Stimulated activated memory B cell treated with anti-CD40 and anti-IgM and Interleukin-4, amounts not matched to agents 10 μg/mL and 1 μg/mL and 100 μg/mL, for 72 hours (primary cell): ENCODE data around the gene HMCES.
"Not testable (repeated sequence)": the region's sequence is repeated elsewhere in the genome, so short reads cannot be mapped to it uniquely, and the experiment has no call there.

Experiments used
- ATAC-seq: fragments of 150-1000 bp; cut with Tn5 transposase; 2 replicates; pipeline ENCODE4 v1.10.0; 2021
- H3K27ac Mint-ChIP-seq: one replicate; pipeline ENCODE4 v1.8.0; 2022; ENCODE audit warnings: mild to moderate bottlenecking, mixed read lengths
- H3K27me3 Mint-ChIP-seq: one replicate; pipeline ENCODE4 v1.8.0; 2022; ENCODE audit warnings: mixed read lengths
- H3K36me3 Mint-ChIP-seq: one replicate; pipeline ENCODE4 v1.8.0; 2022; ENCODE audit warnings: mixed read lengths
- H3K4me1 Mint-ChIP-seq: one replicate; pipeline ENCODE4 v1.8.0; 2022; ENCODE audit warnings: mixed read lengths
- H3K4me3 Mint-ChIP-seq: one replicate; pipeline ENCODE4 v1.8.0; 2022; ENCODE audit warnings: mild to moderate bottlenecking, moderate library complexity, mixed read lengths
- H3K9me3 Mint-ChIP-seq: one replicate; pipeline ENCODE4 v1.8.0; 2022; ENCODE audit warnings: mixed read lengths

HMCES gene

DNA sequence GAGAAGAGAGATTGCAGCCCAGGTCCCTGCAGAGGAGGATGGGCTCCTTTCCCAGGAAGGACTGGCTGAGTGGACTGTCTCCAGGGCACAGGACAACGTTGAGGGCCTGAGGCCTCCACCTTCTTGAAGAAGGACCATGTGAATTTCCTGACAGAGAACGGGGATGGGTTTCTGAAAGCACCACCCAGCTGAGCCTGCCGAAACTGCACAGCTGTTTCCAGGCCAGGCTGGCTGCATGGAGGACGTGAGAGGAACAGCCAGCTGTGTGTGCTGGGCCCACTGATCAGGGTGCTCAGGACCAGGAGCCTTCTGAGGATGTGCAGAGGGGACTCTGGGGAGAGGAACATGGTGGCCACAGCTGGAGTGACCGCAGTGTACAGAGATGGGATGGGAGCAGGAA, 39.2 kb downstream of the HMCES start:
- no peak for ATAC-seq
- Mint-ChIP-seq H3K9me3 (no peaks in the 10 kb centered on the region), H3K4me3 (no peak overlapping the region), H3K27me3 (peaks cover 22% of the 10 kb centered on the region), H3K4me1 (peaks cover 15% of the 10 kb centered on the region), H3K27ac (no peak overlapping the region), H3K36me3 (no peaks in the 10 kb centered on the region)

DNA sequence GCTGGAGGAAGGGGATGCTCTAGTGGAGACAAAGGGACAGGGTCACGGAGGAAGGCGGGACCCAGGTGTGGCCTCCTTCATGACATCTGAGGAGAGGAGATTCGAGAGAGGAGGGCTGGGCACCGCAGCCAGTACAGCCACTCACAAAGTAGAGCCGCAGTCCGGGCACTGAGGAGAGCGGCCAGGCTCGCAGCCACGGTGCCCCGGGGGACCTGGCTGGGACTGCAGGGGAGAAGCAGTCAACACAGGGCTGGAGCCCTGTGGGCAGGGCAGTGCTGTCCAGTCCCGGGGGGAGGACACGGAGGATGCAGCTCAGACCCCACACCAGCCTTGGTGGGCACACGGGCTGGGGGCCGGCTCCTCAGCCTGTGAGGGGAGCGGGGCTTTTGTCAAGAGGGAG, 40.3 kb downstream of the HMCES start:
- peaks cover 12% of the 10 kb centered on the region for H3K4me1 Mint-ChIP-seq
- H3K36me3 Mint-ChIP-seq: no peaks in the 10 kb centered on the region
- no peaks in the 10 kb centered on the region for H3K9me3 Mint-ChIP-seq
- ATAC-seq: no peak
- H3K4me3 Mint-ChIP-seq: no peak overlapping the region
- no peak overlapping the region for H3K27ac Mint-ChIP-seq
- peaks cover 22% of the 10 kb centered on the region for H3K27me3 Mint-ChIP-seq

DNA sequence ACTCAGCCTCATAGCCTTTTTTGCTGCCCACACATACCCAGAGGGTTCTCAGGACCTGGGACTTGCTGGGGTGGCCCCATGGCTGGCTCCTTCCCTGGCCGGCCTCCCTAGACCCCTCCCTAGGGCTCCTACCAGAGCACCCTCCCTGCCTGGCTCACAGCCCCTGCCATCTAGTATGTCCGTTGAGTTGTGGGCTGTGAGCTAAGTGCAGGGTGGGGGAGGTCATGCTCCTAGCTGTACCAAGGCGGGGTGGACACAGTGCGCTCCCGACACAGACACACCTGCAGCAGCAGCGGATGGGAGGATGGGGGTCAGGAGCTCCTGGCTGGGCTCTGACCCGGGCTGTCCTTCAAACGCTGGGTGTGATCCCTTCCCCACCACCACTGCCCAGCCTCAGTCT, 41.6 kb downstream of the HMCES start:
- Mint-ChIP-seq H3K9me3 (no peaks in the 10 kb centered on the region), H3K27me3 (peaks cover 22% of the 10 kb centered on the region), H3K27ac (no peak overlapping the region), H3K36me3 (no peaks in the 10 kb centered on the region), H3K4me1 (peaks cover 5% of the 10 kb centered on the region), H3K4me3 (no peak overlapping the region)
- no peak for ATAC-seq

DNA sequence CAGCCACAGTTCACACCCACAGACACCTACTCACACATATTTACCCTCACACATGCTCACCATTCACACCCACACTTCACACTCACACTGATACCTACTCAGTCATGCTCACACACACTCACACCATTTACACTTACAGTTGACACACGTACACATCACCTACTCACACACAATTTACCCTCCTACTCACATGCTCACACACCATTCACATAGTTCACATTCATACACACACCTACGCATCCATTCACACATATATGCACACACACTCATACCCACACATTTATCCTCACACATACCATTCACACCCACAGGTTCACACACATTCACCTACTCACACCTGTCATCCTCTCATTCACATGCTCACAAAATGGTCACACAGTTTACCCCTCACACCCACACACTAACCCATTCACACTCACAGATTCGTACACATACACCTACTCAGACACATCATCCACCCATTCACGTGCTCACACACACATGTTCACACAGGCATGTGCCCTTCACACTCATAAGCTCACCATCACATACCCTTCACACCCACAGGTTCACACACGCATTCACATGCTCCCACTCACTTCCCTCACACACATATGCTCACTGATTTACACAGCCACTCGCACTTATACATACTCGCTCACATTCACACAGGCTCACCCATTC, 42.3 kb downstream of the HMCES start:
- no peaks in the 10 kb centered on the region for H3K36me3 Mint-ChIP-seq
- H3K4me3 Mint-ChIP-seq: no peak overlapping the region
- H3K27ac Mint-ChIP-seq: no peak overlapping the region
- H3K27me3 Mint-ChIP-seq: peaks cover 22% of the 10 kb centered on the region
- H3K9me3 Mint-ChIP-seq: no peaks in the 10 kb centered on the region
- H3K4me1 Mint-ChIP-seq: peaks cover 5% of the 10 kb centered on the region
- no peak for ATAC-seq

DNA sequence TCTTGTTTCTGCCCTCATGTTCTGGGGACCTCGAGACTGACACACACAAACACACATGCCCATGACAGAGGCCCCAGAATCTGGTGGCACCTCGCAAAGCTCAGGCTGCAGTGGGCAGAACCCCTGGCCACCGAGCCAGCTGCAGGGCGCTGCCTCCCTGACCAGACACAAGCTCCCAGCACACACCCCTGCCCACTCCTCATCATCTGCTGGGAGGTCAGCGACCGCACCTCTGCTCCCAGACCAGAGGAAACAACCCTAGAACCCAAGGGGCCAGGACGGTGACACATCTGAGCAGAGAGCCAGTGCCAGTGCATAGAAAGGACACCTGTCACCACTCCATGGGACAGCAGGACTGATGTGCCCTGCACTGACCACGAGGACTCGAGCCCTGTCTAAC, 43.2 kb downstream of the HMCES start:
- no peak for ATAC-seq
- Mint-ChIP-seq H3K4me3 (no peak overlapping the region), H3K9me3 (no peaks in the 10 kb centered on the region), H3K4me1 (peaks cover 5% of the 10 kb centered on the region), H3K36me3 (no peaks in the 10 kb centered on the region), H3K27ac (no peak overlapping the region), H3K27me3 (peaks cover 22% of the 10 kb centered on the region)

DNA sequence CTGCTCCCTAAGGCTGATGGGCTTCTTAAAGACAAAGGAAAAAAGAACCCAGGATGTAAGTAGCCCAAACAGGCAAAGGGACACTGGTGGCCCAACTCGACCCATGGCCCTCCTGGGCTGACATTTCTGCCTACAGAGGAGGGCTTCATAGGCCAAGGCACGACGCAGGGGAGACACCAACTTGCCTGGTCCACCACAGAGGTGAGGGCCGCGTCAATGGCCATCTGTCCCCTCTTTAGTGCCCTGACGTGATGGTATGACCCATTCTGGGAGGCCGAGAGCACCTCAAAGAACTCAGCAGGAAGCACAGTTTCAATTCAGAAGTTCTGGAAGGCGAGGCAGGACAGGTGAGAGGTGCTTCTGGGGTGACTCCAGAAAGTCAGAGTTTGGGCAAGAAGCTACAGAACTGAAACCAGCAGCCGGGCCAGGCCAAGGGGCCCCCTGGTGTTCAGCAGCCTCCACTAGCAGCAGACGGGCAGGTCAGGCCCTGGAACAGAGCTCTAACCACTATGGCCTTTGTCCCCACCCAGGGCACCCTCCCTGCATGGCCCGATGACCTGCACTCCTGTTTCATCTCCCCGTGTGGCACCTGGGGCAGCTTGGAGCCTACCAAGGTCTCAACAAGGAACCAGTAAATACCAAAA, 45.1 kb downstream of the HMCES start:
- peaks cover 2% of the 10 kb centered on the region for H3K4me1 Mint-ChIP-seq
- peak; percentile 79 for ATAC-seq
- H3K36me3 Mint-ChIP-seq: no peaks in the 10 kb centered on the region
- H3K4me3 Mint-ChIP-seq: no peak overlapping the region
- H3K9me3 Mint-ChIP-seq: no peaks in the 10 kb centered on the region
- no peak overlapping the region for H3K27ac Mint-ChIP-seq
- H3K27me3 Mint-ChIP-seq: peaks cover 4% of the 10 kb centered on the region

DNA sequence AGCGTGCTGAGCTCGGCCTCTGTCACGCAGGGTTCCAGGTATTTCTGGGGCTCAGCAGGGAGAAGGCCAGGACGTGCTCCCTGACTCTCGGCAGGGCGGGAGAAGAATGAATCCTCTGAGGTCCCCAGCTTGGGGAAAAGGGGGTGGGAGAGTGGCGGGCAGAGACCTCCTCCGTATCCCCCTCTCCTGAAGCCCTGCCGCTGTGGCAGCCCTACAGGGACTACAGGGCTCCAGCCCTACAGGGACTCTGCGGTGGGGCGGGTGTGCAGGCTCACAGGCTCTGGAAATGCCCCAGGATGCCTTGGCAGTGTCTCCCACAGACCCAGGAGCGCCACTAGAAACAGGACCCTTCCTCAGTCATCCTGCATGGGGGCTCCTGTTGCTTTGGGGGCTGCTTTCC, 46.2 kb downstream of the HMCES start:
- H3K4me1 Mint-ChIP-seq: no peaks in the 10 kb centered on the region
- no peaks in the 10 kb centered on the region for H3K9me3 Mint-ChIP-seq
- no peaks in the 10 kb centered on the region for H3K36me3 Mint-ChIP-seq
- H3K27me3 Mint-ChIP-seq: no peaks in the 10 kb centered on the region
- no peak overlapping the region for H3K27ac Mint-ChIP-seq
- H3K4me3 Mint-ChIP-seq: no peak overlapping the region
- no peak for ATAC-seq

DNA sequence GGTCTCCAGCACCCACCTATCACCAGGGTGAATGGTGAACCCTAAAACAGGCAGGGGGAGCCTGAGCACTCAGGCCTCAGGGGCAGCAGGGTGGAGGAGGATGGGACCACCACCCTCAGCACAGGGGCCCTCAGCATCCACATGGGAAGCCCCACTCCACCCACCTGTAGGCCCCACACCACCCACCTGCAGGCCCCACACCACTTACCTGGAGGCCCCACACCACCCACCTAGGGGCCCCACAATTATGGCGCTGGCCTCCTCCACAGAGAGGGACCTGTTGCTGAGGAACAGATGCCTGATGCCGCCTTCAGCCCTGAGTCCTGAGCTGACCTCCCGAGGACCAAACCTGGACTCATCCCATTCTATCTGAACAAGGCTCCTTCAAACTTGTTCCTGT, 46.7 kb downstream of the HMCES start:
- H3K27me3 Mint-ChIP-seq: no peaks in the 10 kb centered on the region
- H3K4me1 Mint-ChIP-seq: peaks cover 4% of the 10 kb centered on the region
- no peaks in the 10 kb centered on the region for H3K36me3 Mint-ChIP-seq
- H3K9me3 Mint-ChIP-seq: no peaks in the 10 kb centered on the region
- ATAC-seq: no peak
- no peak overlapping the region for H3K4me3 Mint-ChIP-seq
- no peak overlapping the region for H3K27ac Mint-ChIP-seq

DNA sequence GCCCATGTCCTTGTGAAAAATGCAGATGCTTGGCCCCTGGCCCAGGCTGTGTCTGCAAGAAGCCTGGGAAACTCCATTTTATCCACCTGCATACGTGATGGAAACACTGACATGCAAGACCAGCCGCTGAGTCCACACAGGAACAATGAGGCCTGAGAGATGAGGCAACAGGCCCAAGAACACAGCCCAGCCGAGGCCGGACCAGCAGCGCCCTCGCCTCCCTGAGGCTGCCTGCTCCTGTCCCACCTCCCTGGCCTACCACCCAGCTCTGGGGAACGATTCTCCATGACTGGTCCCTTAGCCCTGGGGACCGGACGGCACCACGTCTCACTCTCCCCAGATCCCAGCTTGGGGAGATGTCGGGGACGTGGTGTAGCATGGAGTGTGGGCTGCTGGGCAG, 47.5 kb downstream of the HMCES start:
- ATAC-seq: no peak
- Mint-ChIP-seq H3K4me3 (no peak overlapping the region), H3K27me3 (peaks cover under 1% of the 10 kb centered on the region), H3K27ac (no peak overlapping the region), H3K9me3 (no peaks in the 10 kb centered on the region), H3K4me1 (peaks cover 10% of the 10 kb centered on the region), H3K36me3 (no peaks in the 10 kb centered on the region)

DNA sequence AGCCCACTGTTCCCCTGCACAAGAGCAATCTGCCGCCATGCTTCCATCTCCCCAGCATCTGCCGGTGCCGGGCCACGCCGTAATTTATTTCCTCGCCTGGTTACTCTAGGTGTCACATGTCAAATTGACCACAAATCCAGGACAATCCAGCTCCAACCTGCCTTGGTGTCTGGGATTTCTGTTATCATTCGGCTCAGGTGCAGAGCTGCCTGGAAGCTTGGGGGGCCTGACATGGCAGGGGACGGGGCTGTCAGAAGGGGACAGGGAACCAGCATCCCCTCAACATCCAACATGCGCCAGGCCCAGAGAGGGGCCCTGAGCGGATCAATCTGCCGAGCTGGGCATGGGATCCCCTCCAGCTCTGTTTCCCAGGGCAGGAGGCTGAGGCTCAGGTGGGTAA, 47.9 kb downstream of the HMCES start:
- no peak for ATAC-seq
- H3K36me3 Mint-ChIP-seq: no peaks in the 10 kb centered on the region
- no peaks in the 10 kb centered on the region for H3K9me3 Mint-ChIP-seq
- H3K27ac Mint-ChIP-seq: no peak overlapping the region
- no peak overlapping the region for H3K4me3 Mint-ChIP-seq
- H3K4me1 Mint-ChIP-seq: peaks cover 10% of the 10 kb centered on the region
- H3K27me3 Mint-ChIP-seq: peaks cover 5% of the 10 kb centered on the region

DNA sequence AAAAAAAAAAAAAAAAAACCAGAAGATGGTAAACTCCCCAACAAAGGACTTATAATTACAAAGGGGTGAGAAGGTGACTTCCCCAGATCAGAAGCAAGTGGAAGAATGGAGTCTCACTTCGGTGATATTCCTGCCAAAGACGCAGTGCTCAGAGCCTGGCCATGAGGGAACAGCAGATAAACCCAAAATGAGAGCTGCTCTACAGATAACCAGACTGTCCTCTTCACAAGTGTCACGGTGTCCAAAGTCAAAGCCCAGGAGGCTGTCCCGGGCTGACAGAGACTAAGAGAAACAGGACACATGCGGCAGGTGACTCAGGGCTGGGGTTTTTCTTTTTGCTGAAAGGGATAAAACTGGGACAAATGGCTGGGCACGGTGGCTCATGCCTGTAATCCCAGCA, 48.8 kb downstream of the HMCES start:
- Mint-ChIP-seq H3K27ac (no peak overlapping the region), H3K27me3 (peaks cover 9% of the 10 kb centered on the region), H3K4me3 (no peak overlapping the region), H3K36me3 (no peaks in the 10 kb centered on the region), H3K4me1 (peaks cover 10% of the 10 kb centered on the region), H3K9me3 (no peaks in the 10 kb centered on the region)
- no peak for ATAC-seq

DNA sequence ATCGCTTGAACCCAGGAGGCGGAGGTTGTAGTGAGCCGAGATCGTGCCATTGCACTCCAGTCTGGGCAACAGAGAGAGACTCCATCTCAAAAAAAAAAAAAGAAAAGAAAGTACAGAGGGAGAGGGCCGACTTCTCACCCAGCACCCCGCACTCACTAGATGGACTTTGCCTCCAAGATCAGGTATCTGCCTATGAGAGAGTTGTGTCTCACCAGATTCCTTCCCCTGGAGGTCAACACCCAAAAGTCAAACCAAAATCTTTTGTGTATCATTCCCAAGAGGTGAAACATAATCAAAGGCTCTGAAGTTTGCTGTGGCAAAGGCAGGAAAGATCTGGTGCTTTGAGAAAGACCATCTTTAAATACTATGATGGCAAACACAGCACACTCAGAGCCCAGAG, 51.2 kb downstream of the HMCES start:
- Mint-ChIP-seq H3K36me3 (no peaks in the 10 kb centered on the region), H3K27me3 (peaks cover 9% of the 10 kb centered on the region), H3K27ac (no peak overlapping the region), H3K9me3 (no peaks in the 10 kb centered on the region), H3K4me1 (peaks cover 10% of the 10 kb centered on the region), H3K4me3 (no peak overlapping the region)
- no peak for ATAC-seq

DNA sequence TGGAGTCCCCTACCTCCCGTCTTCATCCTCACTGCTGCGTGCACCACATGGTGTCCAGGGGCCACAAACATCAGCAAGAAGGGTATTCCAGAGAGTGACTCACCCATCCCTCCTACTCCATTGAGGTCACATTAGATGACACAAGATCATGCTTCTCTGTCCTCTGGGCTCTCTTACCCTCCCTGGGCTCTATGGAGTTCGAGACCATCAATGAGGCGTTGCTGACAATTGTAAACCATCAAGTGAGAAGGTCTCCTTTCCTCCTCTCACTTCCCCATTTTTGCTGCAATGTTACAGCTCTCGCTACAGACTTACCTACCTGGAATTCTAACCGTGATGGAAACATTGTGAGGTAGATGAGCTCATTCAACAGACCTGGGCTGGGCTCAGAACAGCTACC, 51.7 kb downstream of the HMCES start:
- Mint-ChIP-seq H3K27ac (no peak overlapping the region), H3K4me3 (no peak overlapping the region), H3K36me3 (no peaks in the 10 kb centered on the region), H3K4me1 (peaks cover 10% of the 10 kb centered on the region), H3K27me3 (peaks cover 9% of the 10 kb centered on the region), H3K9me3 (no peaks in the 10 kb centered on the region)
- ATAC-seq: peak; percentile 79

DNA sequence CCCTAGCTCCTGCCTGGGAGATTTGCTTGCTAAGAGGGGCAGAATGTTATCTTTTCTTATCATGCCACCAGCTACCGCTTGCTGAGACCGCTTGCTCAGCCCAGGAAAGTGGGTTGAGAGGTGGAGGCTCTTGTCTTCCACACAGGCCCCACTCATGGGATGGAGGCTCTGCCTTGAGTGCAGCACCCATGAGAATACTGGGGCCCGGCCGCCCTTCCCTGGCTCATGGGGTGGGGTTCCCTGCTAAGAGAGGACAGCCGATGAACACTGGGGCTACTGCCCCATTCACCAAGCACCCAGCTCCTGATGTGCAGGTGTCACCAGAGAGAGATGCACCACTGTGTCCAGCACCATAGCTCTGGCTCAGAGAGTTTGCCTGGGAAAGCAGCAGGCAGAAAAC, 55.2 kb downstream of the HMCES start:
- no peaks in the 10 kb centered on the region for H3K9me3 Mint-ChIP-seq
- no peaks in the 10 kb centered on the region for H3K36me3 Mint-ChIP-seq
- no peak for ATAC-seq
- H3K27me3 Mint-ChIP-seq: peaks cover 9% of the 10 kb centered on the region
- H3K4me1 Mint-ChIP-seq: peaks cover 10% of the 10 kb centered on the region
- no peak overlapping the region for H3K4me3 Mint-ChIP-seq
- H3K27ac Mint-ChIP-seq: no peak overlapping the region

DNA sequence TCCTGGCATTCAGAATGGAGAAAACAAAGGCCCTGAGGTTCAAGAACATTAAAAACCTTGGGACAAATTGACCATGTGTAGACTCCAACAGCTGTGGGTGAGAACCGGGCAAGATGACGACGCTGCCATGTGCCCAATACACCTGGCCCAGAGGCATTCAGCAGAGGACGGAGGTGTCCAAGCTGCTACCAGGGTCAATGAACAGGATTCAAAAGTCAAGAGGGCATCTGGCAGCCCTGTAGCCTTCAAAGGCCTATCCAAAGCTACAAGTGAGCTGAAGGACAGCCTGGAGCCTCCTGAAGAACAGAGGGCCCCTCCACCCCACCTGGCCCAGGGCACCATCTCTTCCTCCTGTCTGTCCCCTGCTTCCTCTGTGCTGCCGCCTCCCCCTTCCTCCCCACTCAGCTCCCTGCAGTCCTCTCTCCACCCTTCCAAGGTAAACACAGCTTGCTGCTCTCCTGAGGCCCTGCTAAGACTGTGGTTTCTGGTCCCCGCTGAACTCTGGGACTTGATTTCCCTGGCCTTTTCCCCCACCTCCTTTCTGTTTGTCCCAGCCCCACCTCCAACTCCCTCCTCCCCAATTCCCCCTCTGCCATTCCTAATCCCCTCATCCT, 57.5 kb downstream of the HMCES start:
- Mint-ChIP-seq H3K4me1 (no peaks in the 10 kb centered on the region), H3K4me3 (no peak overlapping the region), H3K27me3 (peaks cover 8% of the 10 kb centered on the region), H3K27ac (no peak overlapping the region), H3K36me3 (no peaks in the 10 kb centered on the region), H3K9me3 (no peaks in the 10 kb centered on the region)
- ATAC-seq: peak; percentile 31

DNA sequence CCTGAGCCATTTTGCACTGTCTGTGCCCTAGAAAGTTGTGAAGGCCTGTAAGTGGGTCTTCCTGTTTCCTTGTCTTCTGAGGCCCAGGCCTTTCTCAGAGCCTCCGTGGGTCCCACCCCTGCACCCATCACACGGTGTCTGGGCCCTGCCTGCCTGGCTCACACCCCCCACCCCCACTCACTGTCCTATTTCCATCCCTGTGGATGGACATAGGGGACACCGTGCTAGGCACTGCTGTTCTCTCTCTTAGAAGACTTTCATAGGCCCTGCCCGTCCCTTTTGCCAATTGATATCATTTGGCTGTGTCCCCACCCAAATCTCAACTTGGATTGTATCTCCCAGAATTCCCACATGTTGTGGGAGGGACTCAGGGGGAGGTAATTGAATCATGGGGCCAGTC, 59.0 kb downstream of the HMCES start:
- not testable (repeated sequence) for H3K9me3 Mint-ChIP-seq, H3K4me1 Mint-ChIP-seq, ATAC-seq, H3K27ac Mint-ChIP-seq, H3K36me3 Mint-ChIP-seq, H3K4me3 Mint-ChIP-seq
- H3K27me3 Mint-ChIP-seq: peaks cover 13% of the 10 kb centered on the region
